Esophagus muscularis mucosa (tissue), 4 donors: Measurements from ENCODE around the gene NRXN3. TPM values are rescaled to one million over a fixed set of nuclear protein-coding genes. Genes with fewer than 3 reads are reported as not detected.

Experiments
- DNase-seq: peaks from one replicate; pipeline ENCODE4 v3.0.0-alpha.2; 2017; ENCODE audit errors: extremely low spot score
- H3K27ac ChIP-seq, 4 donors: fragments of 200-600 bp; sonication (generic); replicated peaks in 1 of 4; 1 replicate in 3 of 4; 2 replicates in 1 of 4; pipeline ENCODE4 v1.5.1; 2016 to 2019; ENCODE audit warnings: mild to moderate bottlenecking in 1 of 4
- H3K27me3 ChIP-seq, 4 donors: fragments of 200-600 bp; sonication (generic); one replicate each; pipeline versions ENCODE4 v1.5.1 to v1.6.0; 2016 to 2019
- H3K36me3 ChIP-seq, 4 donors: fragments of 200-600 bp; sonication (generic); one replicate each; pipeline ENCODE4 v1.5.1; 2016 to 2019
- H3K4me1 ChIP-seq, 4 donors: fragments of 200-600 bp; sonication (generic); one replicate each; pipeline ENCODE4 v1.5.1; 2016 to 2019
- H3K4me3 ChIP-seq, 4 donors: fragments of 200-600 bp; sonication (generic); 1 replicate in 2 of 4; 2 replicates in 2 of 4; pipeline ENCODE4 v1.5.1; 2016 to 2019; ENCODE audit warnings: mild to moderate bottlenecking in 4 of 4, moderate library complexity in 1 of 4
- H3K9me3 ChIP-seq, 4 donors: fragments of 200-600 bp; sonication (generic); 1 replicate in 3 of 4; 2 replicates in 1 of 4; pipeline ENCODE4 v1.5.1; 2016 to 2019
- EP300 ChIP-seq: sonication (generic); formaldehyde crosslinking; IDR thresholded peaks from one replicate; pipeline ENCODE4 v1.6.1; 2017; ENCODE audit warnings: antibody characterized with exemption
- POLR2A ChIP-seq: fragments of 450-650 bp; IDR thresholded peaks from one replicate; pipeline ENCODE4 v1.6.1; 2017; ENCODE audit warnings: antibody characterized with exemption, moderate library complexity, mild to moderate bottlenecking, low read depth
- POLR2AphosphoS5 ChIP-seq, 2 donors: sonication (generic); formaldehyde crosslinking; IDR thresholded peaks; one replicate each; pipeline ENCODE4 v1.6.1; 2017; ENCODE audit warnings: antibody characterized with exemption in 2 of 2
- WGBS: methylation state at CpG from one replicate; pipeline ENCODE4 v1.1.5; 2018; 5-methylcytosine and 5-hydroxymethylcytosine counted together
- intact Hi-C: fragments of 100-400 bp; cut with DNase I; formaldehyde crosslinking; loops from one replicate; pipeline ENCODE4 v1.15.1; 2023
- total RNA-seq, 4 donors: library from RNA; depleted of rRNA; stranded (reverse); fragments of >200 nt; gene quantifications; one replicate each; pipeline versions ENCODE4 v1.1.0 to v1.2.1, GENCODE V29; 2016
- TF ChIP-seq, protein P1 (sequence below), 3 experiments: fragments of 200-600 bp in 2 of 3; fragments of 450-650 bp in 1 of 3; sonication (generic) in 2 of 3; IDR thresholded peaks; one replicate each; pipeline ENCODE4 v1.5.1; 2017 to 2019; ENCODE audit warnings: antibody characterized with exemption in 3 of 3, mild to moderate bottlenecking in 2 of 3, moderate library complexity in 1 of 3

NRXN3 gene
- total RNA-seq, 4 donors from 2014 or later = 71.1 to 159 (median 122) TPM

DNA sequence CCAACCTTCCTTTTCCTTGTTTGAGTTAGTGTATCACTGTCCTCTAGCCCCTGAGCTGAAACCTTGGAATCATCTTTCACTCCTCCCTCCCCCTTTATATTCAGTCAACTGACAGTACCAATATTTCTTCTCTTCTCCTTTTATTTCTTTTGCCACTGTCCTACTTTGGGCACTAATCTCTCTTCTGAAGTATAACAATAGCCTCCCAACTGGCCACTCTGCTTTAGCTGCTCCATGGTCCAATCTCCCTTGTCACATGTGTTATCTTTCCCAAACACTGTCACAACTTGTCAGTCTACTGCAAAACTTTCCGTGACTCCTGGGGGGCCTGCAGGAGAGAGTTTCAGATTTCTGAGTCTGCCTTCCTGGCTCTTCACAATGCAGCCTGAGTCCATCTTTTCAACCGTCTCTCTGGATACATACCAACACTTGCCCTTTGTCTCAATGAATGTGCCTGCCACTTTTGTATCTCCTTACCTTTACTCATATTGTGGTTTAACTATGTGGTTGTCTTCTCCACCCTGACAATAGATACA lies 1570.0 kb downstream of the NRXN3 start:
- Histone ChIP-seq H3K27ac (no peak overlapping the region), H3K4me3 (no peak overlapping the region), H3K4me1 (peaks cover 0 to 3% (median 0%) of the 10 kb centered on the region in 4 donors), H3K36me3 (no peaks in the 10 kb centered on the region), H3K9me3 (peaks cover 0 to 28% (median 4%) of the 10 kb centered on the region in 4 donors), H3K27me3 (no peaks in the 10 kb centered on the region)
- 46% methylated on average over 2 of the region's 2 CpGs for WGBS
- intact Hi-C loops = no loop called here
- DNase-seq = no peak
- TF ChIP-seq, protein P1, sequence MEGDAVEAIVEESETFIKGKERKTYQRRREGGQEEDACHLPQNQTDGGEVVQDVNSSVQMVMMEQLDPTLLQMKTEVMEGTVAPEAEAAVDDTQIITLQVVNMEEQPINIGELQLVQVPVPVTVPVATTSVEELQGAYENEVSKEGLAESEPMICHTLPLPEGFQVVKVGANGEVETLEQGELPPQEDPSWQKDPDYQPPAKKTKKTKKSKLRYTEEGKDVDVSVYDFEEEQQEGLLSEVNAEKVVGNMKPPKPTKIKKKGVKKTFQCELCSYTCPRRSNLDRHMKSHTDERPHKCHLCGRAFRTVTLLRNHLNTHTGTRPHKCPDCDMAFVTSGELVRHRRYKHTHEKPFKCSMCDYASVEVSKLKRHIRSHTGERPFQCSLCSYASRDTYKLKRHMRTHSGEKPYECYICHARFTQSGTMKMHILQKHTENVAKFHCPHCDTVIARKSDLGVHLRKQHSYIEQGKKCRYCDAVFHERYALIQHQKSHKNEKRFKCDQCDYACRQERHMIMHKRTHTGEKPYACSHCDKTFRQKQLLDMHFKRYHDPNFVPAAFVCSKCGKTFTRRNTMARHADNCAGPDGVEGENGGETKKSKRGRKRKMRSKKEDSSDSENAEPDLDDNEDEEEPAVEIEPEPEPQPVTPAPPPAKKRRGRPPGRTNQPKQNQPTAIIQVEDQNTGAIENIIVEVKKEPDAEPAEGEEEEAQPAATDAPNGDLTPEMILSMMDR (IDR thresholded peaks at IDR 0.05) = no peak
- no peak for TF ChIP-seq EP300
- TF ChIP-seq POLR2A = no peak
- TF ChIP-seq POLR2AphosphoS5 (IDR thresholded peaks at IDR 0.05) = no peak

DNA sequence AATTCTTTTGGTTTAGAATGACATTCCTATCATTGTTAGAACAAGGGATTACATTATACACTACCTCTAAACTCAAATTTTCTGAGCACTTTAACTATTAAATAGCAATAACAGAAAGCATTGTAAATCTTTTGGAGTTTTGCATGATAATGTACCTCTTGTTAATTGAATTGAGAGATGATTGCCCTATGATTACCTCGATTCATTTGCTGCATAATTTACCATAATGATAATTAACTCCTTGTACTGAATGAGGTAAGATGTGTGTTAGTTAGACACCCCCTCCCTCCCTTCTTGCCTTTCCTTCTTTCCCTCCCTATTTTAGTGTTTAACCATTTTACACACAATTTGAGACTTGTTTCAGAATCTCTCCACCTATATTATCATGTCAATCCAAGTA lies 1572.0 kb downstream of the NRXN3 start:
- H3K27me3 ChIP-seq = no peaks in the 10 kb centered on the region
- H3K4me3 ChIP-seq = no peak overlapping the region
- intact Hi-C loops = no loop called here
- peaks cover 0 to 12% (median 0%) of the 10 kb centered on the region in 4 donors for H3K9me3 ChIP-seq
- no peaks in the 10 kb centered on the region for H3K36me3 ChIP-seq
- DNase-seq = no peak
- WGBS = 90% methylated on average over 1 of the region's 1 CpG
- H3K4me1 ChIP-seq = peaks cover 0 to 3% (median 0%) of the 10 kb centered on the region in 4 donors
- H3K27ac ChIP-seq = no peak overlapping the region
- TF ChIP-seq, protein P1 (IDR thresholded peaks at IDR 0.05) = no peak
- TF ChIP-seq POLR2A (no peak), POLR2AphosphoS5 (IDR thresholded peaks at IDR 0.05) (no peak), EP300 (no peak)

DNA sequence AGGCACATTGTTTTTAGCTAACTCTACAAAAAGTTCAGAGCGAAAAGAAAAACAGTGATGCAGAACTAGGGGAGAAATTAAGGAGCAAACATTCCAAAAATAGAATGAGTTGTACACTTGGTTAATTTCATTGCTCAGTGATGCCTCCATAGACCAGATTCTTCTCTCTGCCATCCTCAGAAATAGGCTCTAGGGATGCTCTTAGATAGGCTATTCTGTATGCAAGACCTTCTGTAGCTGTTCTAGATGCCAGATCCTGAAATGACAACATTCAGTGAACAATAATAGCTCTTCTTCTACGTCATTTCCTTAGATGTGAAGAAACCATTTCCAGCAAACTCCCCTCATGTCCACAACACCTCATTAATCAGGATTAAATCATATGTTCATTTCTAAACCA lies 1574.9 kb downstream of the NRXN3 start:
- Histone ChIP-seq H3K27ac (no peak overlapping the region), H3K36me3 (no peaks in the 10 kb centered on the region), H3K9me3 (no peaks in the 10 kb centered on the region), H3K4me3 (no peak overlapping the region), H3K4me1 (peaks cover 0 to 2% (median 0%) of the 10 kb centered on the region in 4 donors), H3K27me3 (no peaks in the 10 kb centered on the region)
- 69% methylated on average over 2 of the region's 2 CpGs for WGBS
- no peak for DNase-seq
- TF ChIP-seq EP300 (no peak), POLR2A (no peak), POLR2AphosphoS5 (IDR thresholded peaks at IDR 0.05) (no peak)
- TF ChIP-seq, protein P1 (IDR thresholded peaks at IDR 0.05) = no peak
- intact Hi-C loops = no loop called here

DNA sequence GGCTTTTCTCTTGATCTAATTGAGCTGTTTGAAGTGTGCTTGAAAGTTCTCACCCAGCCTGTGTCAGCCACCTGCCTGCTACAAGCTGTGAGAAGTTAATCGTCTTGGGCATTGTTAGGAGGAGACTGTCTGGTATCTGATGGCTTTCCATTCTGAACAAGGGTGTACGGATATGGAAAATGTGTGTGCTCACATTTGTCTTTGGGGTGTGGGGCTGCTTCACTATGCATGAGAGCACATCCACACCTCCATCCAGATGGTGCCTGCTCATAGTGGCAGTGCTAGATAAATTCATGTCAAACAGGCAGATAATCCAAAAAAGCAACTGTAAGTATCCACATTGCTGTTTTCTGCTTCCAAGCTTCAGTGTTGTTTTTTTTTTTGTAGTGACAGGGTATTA lies 1578.9 kb downstream of the NRXN3 start:
- DNase-seq = no peak
- intact Hi-C loops = no loop called here
- TF ChIP-seq EP300 = no peak
- TF ChIP-seq, protein P1 (IDR thresholded peaks at IDR 0.05) = no peak
- TF ChIP-seq POLR2A = no peak
- TF ChIP-seq POLR2AphosphoS5 (IDR thresholded peaks at IDR 0.05) = no peak
- no peaks in the 10 kb centered on the region for H3K36me3 ChIP-seq
- H3K4me3 ChIP-seq = no peak overlapping the region
- H3K27ac ChIP-seq = no peak overlapping the region
- H3K4me1 ChIP-seq = no peaks in the 10 kb centered on the region
- no peaks in the 10 kb centered on the region for H3K9me3 ChIP-seq
- no peaks in the 10 kb centered on the region for H3K27me3 ChIP-seq
- WGBS = 83% methylated on average over 2 of the region's 2 CpGs

DNA sequence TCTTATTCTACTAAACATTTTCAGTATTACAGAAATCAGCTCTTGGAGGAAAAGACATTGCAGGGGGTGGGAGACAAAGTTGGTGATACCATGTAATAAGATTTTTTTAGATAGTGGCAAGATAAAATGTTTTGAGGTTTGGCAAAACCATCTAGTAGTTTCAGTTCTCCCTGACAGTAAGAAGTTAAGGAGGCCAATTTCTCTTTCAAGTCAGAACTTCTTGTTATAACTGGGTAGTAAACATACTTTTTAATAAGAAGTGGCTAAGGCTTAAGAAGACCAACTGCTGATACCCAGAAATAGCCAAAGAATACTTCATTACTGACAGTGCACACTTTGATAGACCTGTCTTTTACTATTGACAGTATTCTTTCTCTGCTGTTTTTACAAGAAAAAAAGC lies 1588.8 kb downstream of the NRXN3 start:
- intact Hi-C loops = no loop called here
- no peak for DNase-seq
- TF ChIP-seq POLR2A = no peak
- TF ChIP-seq EP300 = no peak
- TF ChIP-seq POLR2AphosphoS5 (IDR thresholded peaks at IDR 0.05) = no peak
- TF ChIP-seq, protein P1 (IDR thresholded peaks at IDR 0.05) = no peak
- Histone ChIP-seq H3K9me3 (no peaks in the 10 kb centered on the region), H3K4me3 (no peak overlapping the region), H3K27ac (no peak overlapping the region), H3K27me3 (no peaks in the 10 kb centered on the region), H3K4me1 (no peaks in the 10 kb centered on the region), H3K36me3 (peaks cover 0 to 3% (median 0%) of the 10 kb centered on the region in 4 donors)
